NCI-H2081 treated with DMSO at 0.1 percent for 48 hours (cell line): Measurements from ENCODE around the gene MBOAT7.
A peak's percentile ranks its signal among the peaks of the same experiment; 100 is the strongest.
"Not testable (repeated sequence)": the region's sequence is repeated elsewhere in the genome, so short reads cannot be mapped to it uniquely, and the experiment has no call there.

Experiments used
- DNase-seq: peaks from one replicate; lab custom pipeline; 2025; lab: John Stamatoyannopoulos, UW

Gene MBOAT7, protein sequence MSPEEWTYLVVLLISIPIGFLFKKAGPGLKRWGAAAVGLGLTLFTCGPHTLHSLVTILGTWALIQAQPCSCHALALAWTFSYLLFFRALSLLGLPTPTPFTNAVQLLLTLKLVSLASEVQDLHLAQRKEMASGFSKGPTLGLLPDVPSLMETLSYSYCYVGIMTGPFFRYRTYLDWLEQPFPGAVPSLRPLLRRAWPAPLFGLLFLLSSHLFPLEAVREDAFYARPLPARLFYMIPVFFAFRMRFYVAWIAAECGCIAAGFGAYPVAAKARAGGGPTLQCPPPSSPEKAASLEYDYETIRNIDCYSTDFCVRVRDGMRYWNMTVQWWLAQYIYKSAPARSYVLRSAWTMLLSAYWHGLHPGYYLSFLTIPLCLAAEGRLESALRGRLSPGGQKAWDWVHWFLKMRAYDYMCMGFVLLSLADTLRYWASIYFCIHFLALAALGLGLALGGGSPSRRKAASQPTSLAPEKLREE

DNA sequence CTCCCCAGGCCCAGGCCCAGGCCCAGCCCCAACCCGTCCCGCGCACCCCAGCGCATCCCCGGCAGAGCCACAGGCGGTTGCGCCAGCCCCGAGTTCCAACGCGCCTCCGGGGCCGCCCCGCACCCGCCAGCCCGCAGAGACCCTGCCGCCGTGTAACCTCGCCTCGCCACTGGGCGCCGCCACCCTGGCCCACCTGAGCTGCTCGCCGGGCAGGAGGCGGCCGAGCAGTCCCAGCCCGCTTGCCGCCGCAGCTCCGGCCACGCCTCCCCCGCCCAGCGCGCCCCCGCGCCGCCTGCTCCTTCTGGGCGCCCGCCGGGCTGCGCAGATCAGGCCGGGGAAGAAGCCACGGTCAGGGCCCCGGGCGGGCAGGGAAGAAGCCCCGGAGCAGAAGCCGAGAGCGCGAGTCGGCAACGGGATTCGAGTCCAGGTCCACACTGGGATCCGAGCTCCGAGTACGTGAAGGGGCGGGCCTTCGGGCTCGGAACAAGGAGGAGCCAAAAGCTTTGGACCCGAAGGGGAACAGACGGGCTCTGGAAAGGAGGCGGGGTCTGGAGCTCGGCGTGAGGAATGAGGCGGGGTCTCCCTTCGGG is at the start of gene MBOAT7:
MBOAT7 (minus strand) TSS at position 436 of the 590 bp plus-strand sequence. CDS start 1,072 bp downstream, outside the sequence.
- no peak for DNase-seq

DNA sequence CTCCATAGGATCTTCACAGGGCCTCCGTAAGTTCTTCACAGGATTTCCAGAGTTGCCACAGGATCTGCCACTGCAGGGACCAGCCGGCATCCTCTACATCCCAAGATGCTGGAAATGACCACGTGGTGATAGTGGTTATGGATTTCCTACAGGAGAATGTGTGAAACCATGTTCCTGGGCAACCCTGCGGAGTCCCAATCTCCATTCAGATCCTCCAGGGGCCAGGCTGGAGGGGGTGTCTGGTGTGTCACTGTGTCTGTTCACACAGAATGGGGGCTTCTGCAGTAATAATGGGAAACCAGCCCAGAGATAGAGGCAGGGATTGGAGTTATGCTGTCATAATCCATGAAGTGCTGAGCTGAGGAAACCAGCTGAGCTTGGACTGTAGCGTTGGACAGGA is 44.6 kb upstream of the MBOAT7 start:
- no peak for DNase-seq

DNA sequence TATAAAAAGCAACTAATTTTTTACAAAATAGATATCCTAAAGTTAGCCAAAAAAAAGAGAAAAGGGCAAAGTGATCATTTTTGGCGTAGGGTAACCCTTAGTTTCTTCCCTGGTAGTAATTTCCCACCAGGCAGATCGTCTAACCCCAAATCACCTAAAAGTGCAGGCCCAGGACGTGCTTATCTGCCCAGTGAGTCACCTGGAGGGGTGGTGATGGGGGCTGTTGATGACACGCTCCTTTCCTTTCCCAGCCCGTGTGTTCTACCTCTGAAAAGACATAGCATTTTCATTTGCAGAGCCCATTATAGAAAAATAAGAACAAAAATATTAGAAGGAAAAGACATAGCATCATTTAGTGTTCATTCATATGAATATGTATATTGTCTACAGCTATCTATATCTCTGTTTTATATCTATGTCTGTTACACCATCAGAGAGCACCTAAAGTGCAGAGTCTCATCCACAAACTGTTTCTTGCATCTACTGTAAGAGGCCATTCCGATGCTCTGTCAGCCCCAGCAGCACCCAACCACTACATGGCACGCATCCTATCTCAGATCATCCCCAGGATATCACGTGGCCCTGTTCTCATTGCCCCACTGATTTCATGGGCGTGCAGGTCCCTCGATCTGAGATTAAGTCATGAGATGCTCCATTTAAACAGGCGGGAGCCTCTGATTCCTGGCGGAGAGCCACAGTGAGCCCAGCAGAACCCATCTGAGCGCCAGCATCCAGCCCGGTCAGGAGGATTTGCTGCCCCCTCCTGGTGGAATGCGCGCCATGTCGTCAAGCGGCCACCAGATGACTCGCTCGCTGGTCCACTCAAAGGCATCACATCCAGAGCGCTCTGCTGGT is 41.9 kb upstream of the MBOAT7 start:
- peak; percentile 8 for DNase-seq

DNA sequence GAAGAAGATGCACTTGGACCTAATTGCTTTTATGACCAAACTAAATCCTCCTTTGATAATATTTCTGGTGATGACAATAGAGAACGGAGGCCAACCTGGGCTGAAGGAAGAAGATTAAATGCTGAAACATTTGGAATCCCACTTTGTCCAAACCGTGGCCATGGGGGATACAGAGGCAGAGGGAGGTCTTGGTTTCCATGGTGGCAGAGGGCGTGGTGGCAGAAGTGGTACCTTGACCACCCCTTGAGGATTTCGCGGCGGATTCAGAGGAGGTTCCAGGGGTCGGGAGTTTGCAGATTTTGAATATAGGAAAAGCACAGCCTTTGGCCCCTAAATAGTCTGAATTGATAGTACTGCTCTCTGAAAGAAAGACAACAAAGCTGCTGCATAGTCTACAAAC is 40.7 kb upstream of the MBOAT7 start:
- DNase-seq = no peak

DNA sequence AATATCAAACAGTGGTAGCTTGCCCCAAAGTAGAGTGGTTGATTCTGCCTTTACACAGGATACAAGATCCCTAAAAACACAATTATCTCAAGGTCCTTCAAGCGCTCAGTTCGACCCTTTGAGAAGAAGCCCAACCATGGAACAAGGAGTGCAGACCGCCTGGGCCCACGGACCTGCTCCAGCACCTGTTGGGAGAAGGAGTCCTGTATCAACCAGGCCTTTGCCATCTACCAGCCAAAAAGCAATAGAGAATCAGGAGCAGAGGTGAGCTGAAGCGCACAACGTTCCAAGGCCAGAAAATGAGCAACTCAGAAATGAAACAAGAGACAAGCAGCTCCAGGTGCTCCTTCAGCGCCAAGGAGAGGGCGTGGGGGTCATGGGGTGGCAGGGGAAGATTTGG is 39.8 kb upstream of the MBOAT7 start:
- DNase-seq = no peak

DNA sequence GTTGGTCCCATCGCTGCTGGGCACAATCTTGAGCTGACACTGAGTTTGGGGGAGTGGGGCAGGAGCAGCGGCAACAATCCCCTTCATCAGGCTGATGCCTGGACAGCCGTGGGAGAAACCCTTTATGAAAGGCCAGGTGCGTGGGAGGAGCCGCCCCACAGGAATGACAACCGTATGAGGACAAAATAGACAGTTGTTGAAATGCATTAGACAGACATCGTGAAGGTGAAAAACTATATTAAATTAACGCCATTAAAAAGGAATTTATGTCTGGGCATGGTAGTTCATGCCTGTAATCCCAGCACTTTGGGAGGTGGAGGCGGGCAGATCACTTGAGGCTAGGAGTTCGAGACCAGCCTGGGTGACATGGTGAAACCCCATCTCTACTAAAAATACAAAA is 35.2 kb upstream of the MBOAT7 start:
- not testable (repeated sequence) for DNase-seq

DNA sequence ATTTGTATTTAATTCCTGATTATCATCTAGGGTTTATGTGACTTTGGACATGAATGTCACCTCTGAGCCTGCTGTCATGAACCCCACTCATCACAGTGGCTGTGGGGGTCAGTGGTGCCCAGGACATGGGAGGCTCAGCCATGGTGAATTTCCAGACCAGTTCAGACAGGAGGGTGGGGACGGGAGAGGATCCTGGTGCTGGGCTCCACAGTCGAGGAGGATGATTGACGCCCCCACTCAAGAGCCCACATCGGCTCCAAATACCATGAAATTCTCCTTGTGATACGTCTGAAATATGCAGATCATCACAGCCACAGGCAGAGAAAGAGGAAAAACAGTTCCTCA is 34.5 kb upstream of the MBOAT7 start:
- DNase-seq = not testable (repeated sequence)

DNA sequence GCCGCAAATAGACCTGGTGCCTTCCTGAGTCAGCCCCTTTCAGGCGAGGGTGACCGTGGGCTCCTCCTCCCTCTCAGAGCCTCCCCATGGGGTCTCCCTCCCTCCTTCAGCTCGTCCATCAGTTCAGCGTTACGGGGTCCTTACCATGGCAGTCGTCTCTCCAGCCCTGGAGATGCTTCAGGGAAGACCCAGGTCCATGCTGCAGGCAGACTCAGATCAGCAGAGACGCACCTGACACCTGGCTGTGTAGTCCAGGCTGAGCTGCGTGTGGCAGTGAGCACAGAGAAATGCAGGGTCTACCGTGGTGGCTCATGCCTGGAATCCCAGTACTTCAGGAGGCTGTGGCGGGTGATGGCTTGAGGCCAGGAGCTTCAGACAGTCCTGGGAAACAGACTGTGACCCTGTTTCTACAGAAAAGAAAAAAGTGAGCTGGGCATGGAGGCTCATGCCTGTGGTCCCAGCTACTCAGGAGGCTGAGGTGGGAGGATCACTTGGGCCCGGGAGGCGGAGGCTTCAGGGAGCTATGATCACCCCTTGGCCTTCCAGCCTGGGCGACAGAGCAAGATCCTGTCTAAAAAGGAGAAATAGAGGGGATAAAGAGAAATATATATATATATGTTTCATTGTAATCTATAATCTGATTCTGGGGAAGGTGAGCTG is 34.0 kb upstream of the MBOAT7 start:
- DNase-seq = not testable (repeated sequence)

DNA sequence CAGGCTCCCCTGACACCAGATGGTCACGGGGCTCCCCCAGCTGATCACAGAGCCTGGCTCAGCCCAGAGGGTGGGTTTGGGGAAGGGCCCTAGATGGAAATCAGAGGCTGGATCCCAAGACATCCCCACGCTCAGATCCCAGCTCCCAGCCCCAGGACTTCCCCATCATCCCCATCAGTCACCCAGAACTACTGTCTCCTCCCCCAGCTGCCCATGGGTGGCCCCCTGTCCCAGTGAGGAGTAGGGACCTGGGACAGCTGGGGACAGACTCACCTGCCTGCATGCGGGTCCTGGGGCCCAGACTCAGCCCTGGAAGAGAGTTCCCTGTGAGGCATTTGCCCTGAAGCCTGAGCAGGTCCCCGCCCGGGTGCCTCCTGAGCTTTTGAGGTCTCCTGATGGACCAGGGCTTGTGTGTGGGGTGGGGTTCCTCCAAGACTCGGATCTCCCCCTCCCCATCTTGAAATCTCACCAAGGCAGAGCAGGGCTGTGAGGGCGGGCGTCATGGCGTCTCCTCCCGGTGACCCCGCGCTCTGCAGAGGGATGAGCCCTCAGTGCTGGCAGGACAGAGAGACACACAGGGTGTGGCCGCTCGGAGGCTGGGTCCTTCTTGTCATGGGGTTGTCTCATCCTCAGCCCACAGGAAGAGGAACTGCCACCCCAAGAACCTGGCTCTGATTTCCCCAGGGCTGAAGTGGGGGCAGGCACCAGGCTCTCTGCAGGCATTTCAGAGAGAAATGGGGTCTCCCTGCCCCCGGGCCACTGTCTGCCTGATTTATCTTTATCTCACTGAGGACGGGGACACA is 33.3 kb upstream of the MBOAT7 start, which contains the start of gene LILRB3:
LILRB3 (minus strand) TSS at position 534 of the 803 bp plus-strand sequence; CDS start at position 503, 31 bp downstream.
- not testable (repeated sequence) for DNase-seq

DNA sequence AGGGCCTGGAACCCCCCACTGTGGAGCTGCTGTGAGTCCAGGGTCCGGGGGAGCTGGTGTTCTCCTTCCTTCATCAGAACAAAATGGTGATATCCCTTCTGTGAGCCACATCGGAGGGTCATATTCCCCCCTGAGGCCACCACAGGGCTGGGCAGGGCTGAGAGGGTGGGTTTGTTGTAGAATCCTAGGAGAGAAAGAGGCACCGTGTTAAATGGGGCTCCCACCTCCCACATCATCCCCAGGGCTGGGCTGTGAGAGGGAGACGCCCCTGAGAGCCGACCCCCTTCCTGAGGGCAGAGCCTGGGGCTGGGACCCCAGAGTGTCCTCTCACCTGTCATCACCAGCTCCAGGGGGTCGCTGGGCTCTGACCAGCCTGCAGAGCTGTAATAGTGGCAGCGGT is 32.6 kb upstream of the MBOAT7 start:
- not testable (repeated sequence) for DNase-seq

DNA sequence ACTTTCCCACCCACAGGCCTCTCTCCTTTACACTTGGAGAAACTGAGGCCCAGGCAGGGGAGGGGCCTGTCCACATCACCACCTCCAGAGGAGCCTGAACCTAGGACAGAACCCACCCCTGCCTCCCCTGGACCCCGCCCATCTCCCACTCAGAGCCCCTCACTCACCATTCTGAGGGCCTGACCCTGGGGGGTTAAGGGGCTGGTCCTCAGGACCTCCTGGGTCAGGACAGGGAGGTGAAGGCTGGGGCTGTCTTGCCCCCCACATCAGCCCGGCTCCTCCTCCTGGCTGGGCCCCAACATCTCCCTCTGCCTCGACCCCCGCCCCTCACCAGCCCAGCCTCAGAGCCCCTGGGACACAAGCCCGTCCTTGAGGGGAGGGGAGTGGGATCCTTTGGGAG is 30.3 kb upstream of the MBOAT7 start:
- not testable (repeated sequence) for DNase-seq

DNA sequence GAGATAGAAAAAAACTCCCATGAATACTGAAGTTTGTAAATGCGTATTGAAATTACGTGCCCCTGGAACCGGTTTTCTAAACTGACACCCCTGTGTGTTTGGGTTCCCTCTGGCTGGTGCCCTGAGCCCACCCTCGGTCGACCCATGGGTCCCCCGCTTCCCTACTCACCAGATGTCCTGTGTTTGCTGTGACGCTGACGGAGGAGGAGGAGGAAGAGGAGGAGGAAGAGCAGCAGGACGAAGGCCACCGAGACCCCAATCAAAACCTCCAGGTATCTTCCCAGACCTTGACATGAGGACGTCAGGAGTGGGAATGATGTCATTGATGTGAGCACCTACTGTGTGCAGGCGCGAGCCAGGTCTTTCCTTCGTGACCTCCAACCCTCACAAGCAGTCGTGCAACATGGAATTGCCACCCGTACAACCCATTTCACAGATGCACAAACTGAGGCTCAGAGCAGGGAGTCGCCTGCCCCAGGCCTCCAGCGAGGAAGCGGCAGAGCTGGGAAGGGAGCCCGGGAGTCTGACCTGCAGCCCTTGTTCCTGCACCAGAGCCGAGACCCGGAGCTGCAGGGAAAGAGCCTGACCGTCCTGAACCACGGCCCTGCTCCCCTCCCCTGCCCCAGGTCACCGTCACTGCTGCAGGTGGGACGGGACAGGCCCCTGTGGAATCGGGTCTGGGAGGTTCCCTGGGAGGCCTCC is 29.7 kb upstream of the MBOAT7 start:
- no peak for DNase-seq

DNA sequence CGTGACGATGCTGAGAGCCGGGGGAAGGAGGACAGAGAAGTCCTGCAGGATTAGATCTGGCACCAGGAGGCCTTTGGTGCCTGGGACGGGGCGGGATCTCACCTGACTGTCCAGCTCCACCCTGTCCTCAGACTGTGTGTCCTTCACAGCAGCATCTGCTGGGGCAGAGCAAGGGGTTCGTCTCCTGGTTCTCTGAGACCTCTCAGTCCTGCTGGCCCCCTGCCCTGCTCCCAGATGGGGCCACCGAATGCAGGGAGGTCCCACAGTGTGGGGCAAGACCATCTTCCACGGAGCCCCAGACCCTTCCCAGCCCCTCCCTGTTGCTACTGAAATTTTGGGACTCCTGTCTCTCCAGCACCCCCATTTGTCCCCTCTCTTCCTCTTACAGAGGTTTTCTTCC is 28.9 kb upstream of the MBOAT7 start:
- DNase-seq = no peak

DNA sequence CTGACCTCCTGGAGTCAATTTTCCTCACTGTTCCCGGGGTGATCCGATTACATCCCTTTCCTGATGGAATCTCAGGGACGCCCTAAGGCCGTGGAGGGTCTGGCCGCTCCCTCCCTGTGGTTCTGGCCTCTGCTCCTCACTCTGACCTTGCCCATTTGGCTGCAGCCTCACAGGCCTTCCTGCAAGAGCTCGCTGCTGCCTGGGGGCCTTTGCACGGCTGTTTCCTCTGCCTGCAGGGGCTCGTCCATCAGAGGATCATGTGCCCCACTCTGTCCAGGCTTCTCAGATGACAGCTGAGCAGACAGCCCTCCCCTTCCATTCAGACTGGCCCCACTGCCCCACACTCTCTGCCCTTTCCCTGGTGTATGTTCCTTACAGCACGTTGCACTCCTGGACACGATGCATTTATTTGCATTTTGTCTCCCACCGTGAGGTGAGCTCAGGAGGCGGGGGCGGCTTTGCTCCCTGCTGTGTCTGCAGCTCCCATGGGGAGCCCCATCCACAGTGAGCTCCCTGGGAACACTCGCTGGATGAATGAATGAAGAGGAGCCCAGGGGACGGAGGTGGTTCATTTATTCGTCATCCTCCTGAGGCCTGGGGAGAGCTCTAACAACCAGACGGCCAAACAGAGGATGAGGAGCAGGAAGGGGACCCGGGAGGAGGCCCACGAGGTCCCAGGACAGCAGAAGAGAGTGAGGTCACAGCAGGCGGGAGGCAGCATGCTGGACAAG is 28.3 kb upstream of the MBOAT7 start:
- DNase-seq = not testable (repeated sequence)

DNA sequence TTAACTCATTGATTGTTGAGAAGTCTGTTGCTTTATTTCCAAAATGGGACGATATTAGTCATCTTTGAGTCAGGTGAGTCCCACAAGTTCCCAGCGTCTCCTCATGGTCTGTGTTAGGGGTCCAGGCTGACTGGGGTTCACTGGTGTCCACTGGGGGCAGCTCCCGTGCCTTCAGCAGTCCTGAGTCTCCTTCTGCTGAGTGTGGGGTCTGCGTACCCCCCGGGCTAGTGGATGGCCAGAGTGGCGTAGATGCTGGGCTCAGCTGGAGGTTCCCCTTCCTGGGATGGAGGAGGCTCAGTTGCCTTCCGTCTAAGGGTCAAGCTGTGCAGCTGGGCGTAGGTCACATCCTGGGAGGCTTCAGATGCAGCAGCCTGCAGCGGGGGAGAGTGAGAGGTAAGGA is 27.5 kb upstream of the MBOAT7 start:
- no peak for DNase-seq

DNA sequence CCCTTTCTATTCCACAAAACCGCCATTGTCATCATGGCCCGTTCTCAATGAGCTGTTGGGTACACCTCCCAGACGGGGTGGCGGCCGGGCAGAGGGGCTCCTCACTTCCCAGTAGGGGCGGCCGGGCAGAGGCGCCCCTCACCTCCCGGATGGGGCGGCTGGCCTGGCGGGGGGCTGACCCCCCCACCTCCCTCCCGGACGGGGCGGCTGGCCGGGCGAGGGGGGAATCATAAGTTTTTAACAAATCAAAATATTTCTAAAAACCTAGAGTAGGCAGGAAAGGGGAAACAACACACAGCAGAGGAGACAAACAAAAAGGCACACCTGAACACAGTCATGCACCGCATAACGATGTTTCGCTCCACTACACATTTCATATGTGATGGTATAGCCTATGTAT is 25.4 kb upstream of the MBOAT7 start:
- not testable (repeated sequence) for DNase-seq

DNA sequence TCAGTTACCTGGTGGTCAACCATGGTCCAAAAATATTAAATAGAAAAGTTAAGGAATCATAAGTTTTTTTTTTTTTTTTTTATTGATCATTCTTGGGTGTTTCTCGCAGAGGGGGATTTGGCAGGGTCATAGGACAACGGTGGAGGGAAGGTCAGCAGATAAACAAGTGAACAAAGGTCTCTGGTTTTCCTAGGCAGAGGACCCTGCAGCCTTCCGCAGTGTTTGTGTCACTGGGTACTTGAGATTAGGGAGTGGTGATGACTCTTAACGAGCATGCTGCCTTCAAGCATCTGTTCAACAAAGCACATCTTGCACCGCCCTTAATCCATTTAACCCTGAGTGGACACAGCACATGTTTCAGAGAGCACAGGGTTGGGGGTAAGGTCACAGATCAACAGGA is 24.8 kb upstream of the MBOAT7 start:
- not testable (repeated sequence) for DNase-seq

DNA sequence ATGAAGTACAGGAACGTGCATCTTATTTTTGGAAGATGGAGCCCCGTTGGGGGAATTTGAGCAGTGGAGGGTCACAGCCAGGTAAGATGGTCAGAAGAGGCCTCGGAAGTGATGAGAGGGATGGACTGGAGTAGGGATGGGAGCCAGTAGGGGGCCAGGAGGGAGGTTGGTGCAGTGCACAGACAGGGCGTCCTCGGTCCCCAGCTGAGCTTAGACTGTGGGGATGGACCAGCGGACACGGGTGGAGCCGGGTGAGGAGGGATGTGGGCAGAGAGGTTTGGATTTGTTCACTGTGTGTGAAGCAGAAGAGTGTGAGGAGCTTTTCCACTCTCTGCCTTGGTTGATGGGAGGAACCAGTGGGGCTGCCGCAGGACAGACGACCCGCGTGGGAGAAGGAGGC is 21.9 kb upstream of the MBOAT7 start:
- no peak for DNase-seq

DNA sequence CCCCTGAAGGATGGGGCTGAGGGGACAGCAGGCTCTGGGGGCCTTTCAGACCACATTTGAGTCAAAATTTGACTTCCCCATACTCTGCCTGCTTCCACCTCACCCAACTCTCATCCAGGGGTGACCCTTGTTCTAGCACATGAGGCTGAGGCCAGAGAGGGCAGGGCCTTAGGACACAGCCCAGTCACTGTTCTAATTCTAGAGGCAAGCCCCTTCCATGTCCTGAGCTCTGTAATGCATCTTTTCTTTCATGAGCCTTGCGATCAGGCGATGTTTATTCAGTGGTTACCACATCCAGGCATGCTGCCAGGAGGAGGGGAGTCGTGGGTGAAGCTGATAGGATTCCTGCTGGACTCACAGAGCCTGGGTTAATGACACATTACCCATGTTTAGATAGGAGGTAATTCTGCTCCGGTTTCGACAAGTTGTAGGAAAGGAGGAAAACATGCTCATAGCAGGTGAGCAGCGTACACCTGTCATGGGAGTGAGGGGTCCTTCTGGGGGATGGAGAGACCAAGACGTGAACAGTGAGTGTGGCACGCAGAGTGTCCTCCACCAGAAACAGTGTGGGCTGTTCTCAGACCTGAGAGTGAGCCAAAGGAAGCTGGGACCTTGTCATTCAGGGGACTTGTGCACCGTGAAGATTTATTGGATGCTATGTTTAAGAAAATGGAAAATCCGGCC is 20.6 kb upstream of the MBOAT7 start:
- DNase-seq = peak; percentile 81
